K562 (cell line): Measurements from ENCODE around the gene TBL1X. TPM values are rescaled to one million over a fixed set of nuclear protein-coding genes. Genes with fewer than 3 reads are reported as not detected.

Source experiments
- ATAC-seq: fragments of 200-7000 bp; cut with Tn5 transposase; 3 replicates; pipeline ENCODE4 v1.9.1; 2020; ENCODE audit warnings: moderate library complexity
- BruUV-seq: library from RNA; stranded (reverse); fragments of 400-500 nt; replicated peaks from 2 replicates; lab custom pipeline; 2021; lab: Mats Ljungman, UMichigan
- CTCF ChIA-PET: fragments of 300-600 bp; formaldehyde crosslinking; extraction: SDS; loops from one replicate; lab custom pipeline; 2021; ENCODE audit warnings: low intra/inter-chr PET ratio; lab: Yijun Ruan, JAX
- POLR2A ChIA-PET: fragments of 300-600, 350-650 bp; sonication (Branson Sonifier 250); formaldehyde crosslinking; extraction: SDS; loops from one replicate; lab custom pipeline; 2021; ENCODE audit warnings: antibody characterized with exemption, inconsistent platforms; lab: Yijun Ruan, JAX
- DNase-seq, 4 experiments: peaks; one replicate each; pipeline versions ENCODE4 v3.0.0 to v3.0.0-alpha.2; 2011 to 2018; ENCODE audit warnings: low spot score in 3 of 4, mixed read lengths in 3 of 4; ENCODE audit errors: extremely low read depth in 1 of 4
- FAIRE-seq: peaks from 2 replicates; lab custom pipeline; 2011; peaks lifted over from hg19 to GRCh38; lab: Jason Lieb, UNC
- H2AFZ ChIP-seq: 2 replicates; pipeline ENCODE4 v1.6.0; 2011; ENCODE audit warnings: low read depth, low read length, control low read depth, inconsistent platforms
- H3K27ac ChIP-seq: fragments of 200-600 bp; 3 replicates; pipeline ENCODE4 v1.8.0; 2011; ENCODE audit warnings: low read depth, mild to moderate bottlenecking, control low read depth, inconsistent platforms, low read length, moderate library complexity, mixed read lengths; ENCODE audit errors: extremely low read depth
- H3K27me3 ChIP-seq, 2 experiments: fragments of 300-600 bp in 1 of 2; 2 replicates in 1 of 2; 3 replicates in 1 of 2; pipeline versions ENCODE4 v1.6.0 to v1.8.0; 2011; ENCODE audit warnings: inconsistent platforms in 2 of 2, low read length in 2 of 2, mild to moderate bottlenecking in 1 of 2, mixed read lengths in 1 of 2, moderate library complexity in 1 of 2; ENCODE audit not compliant: control insufficient read depth in 2 of 2, insufficient read depth in 2 of 2
- H3K36me3 ChIP-seq: fragments of 300-600 bp; 3 replicates; pipeline ENCODE4 v1.8.0; 2011; ENCODE audit warnings: mild to moderate bottlenecking, low read length, inconsistent platforms; ENCODE audit not compliant: control insufficient read depth, insufficient read depth
- H3K4me1 ChIP-seq, 2 experiments: fragments of 200-600 bp in 1 of 2; replicated peaks in 1 of 2; 2 replicates in 1 of 2; 3 replicates in 1 of 2; pipeline versions ENCODE4 v1.5.1 to v1.8.0; 2011; ENCODE audit warnings: inconsistent platforms in 2 of 2, low read length in 2 of 2, mild to moderate bottlenecking in 1 of 2, mixed read lengths in 1 of 2, moderate library complexity in 1 of 2; ENCODE audit not compliant: control insufficient read depth in 2 of 2, insufficient read depth in 2 of 2
- H3K4me2 ChIP-seq: 2 replicates; pipeline ENCODE4 v1.6.1; 2011; ENCODE audit warnings: low read length, control low read depth, inconsistent platforms, mixed read lengths; ENCODE audit not compliant: insufficient read depth
- H3K4me3 ChIP-seq: fragments of 200-600 bp; sonication (generic), shearing (Covaris generic); 2 replicates; pipeline ENCODE4 v1.5.1; 2016; ENCODE audit warnings: control low read depth, inconsistent platforms
- H3K79me2 ChIP-seq: fragments of 200-600 bp; 3 replicates; pipeline ENCODE4 v1.8.0; 2011; ENCODE audit warnings: low read length, inconsistent platforms; ENCODE audit not compliant: control insufficient read depth, insufficient read depth
- H3K9ac ChIP-seq, 2 experiments: 2 replicates each; pipeline versions ENCODE4 v1.6.0 to v1.6.1; 2011; ENCODE audit warnings: low read depth in 2 of 2, low read length in 2 of 2, control low read depth in 1 of 2, inconsistent platforms in 1 of 2, mild to moderate bottlenecking in 1 of 2, mixed read lengths in 1 of 2; ENCODE audit not compliant: insufficient read depth in 1 of 2
- H3K9me1 ChIP-seq: one replicate; pipeline ENCODE4 v1.6.0; 2011; ENCODE audit warnings: inconsistent platforms, mild to moderate bottlenecking, low read length, moderate library complexity; ENCODE audit not compliant: control insufficient read depth, insufficient read depth
- H3K9me3 ChIP-seq: replicated peaks from 2 replicates; pipeline ENCODE4 v1.5.1; 2011; ENCODE audit warnings: low read depth, low read length, inconsistent platforms; ENCODE audit not compliant: control insufficient read depth, insufficient read depth
- H4K20me1 ChIP-seq: replicated peaks from 2 replicates; pipeline ENCODE4 v1.6.1; 2011; ENCODE audit warnings: low read length, inconsistent platforms, mixed read lengths; ENCODE audit not compliant: control insufficient read depth, insufficient read depth
- ARID2 ChIP-seq: fragments of 450-650 bp; IDR thresholded peaks from 2 replicates; pipeline ENCODE4 v1.6.1; 2017; ENCODE audit warnings: antibody characterized with exemption, mild to moderate bottlenecking
- CEBPB ChIP-seq: fragments of 450-650 bp; IDR thresholded peaks from 2 replicates; pipeline ENCODE4 v1.6.1; 2016; ENCODE audit warnings: missing genetic modification characterization, missing compliant biosample characterization
- HNRNPL ChIP-seq: fragments of 200-400 bp; formaldehyde crosslinking; IDR thresholded peaks from 2 replicates; pipeline ENCODE4 v1.6.1; 2017; ENCODE audit warnings: low read depth, mild to moderate bottlenecking, low read length
- HOXB6 ChIP-seq: fragments of 250-450 bp; sonication (Bioruptor Pico); IDR thresholded peaks from 2 replicates; pipeline ENCODE4 v1.5.1; 2022; ENCODE audit warnings: mild to moderate bottlenecking, borderline replicate concordance
- MEIS2 ChIP-seq: fragments of 450-650 bp; IDR thresholded peaks from 2 replicates; pipeline ENCODE4 v1.6.1; 2014; ENCODE audit warnings: mild to moderate bottlenecking; ENCODE audit not compliant: partially characterized antibody
- NFYB ChIP-seq: IDR thresholded peaks from 2 replicates; pipeline ENCODE4 v1.6.1; 2011; ENCODE audit warnings: mild to moderate bottlenecking, moderate library complexity; ENCODE audit not compliant: insufficient read length; ENCODE audit errors: extremely low read depth
- NR2C2 ChIP-seq, 2 experiments: fragments of 200-800 bp in 1 of 2; sonication (Bioruptor generic) in 1 of 2; sonication (generic) in 1 of 2; formaldehyde crosslinking in 1 of 2; IDR thresholded peaks; 2 replicates each; pipeline versions ENCODE4 v1.6.1 to v1.8.0; 2016 to 2022; ENCODE audit warnings: mild to moderate bottlenecking in 1 of 2, missing compliant biosample characterization in 1 of 2, missing genetic modification characterization in 1 of 2, missing genetic modification reagents in 1 of 2
- PKNOX1 ChIP-seq: fragments of 450-650 bp; IDR thresholded peaks from 2 replicates; pipeline ENCODE4 v1.6.1; 2016
- TFE3 ChIP-seq: fragments of 450-650 bp; formaldehyde crosslinking; IDR thresholded peaks from 2 replicates; pipeline ENCODE4 v1.4.0; 2020; ENCODE audit warnings: mild to moderate bottlenecking, mixed read lengths
- ZNF3 ChIP-seq: fragments of 250-450 bp; sonication (Bioruptor Pico); IDR thresholded peaks from 2 replicates; pipeline ENCODE4 v1.5.0; 2021; ENCODE audit warnings: mild to moderate bottlenecking, moderate library complexity
- ZNF766 ChIP-seq: fragments of 200-800 bp; sonication (Bioruptor generic); conservative IDR thresholded peaks from 2 replicates; pipeline ENCODE4 v1.6.1; 2016; ENCODE audit warnings: missing genetic modification characterization, missing compliant biosample characterization
- WGBS: fragments of 100-300 bp; shearing (Covaris generic); methylation state at CpG from one replicate; pipeline ENCODE4 v1.1.6; 2016; ENCODE audit warnings: low coverage, mixed read lengths; ENCODE audit not compliant: insufficient coverage; ENCODE audit errors: missing lambda C conversion rate; 5-methylcytosine and 5-hydroxymethylcytosine counted together
- in situ Hi-C: fragments of 300-500 bp; cut with MboI; formaldehyde crosslinking; loops from 4 replicates; pipeline ENCODE4 v1.15.0; 2018; ENCODE audit warnings: inconsistent platforms, mixed read lengths
- intact Hi-C: fragments of 100-400 bp; cut with micrococcal nuclease; formaldehyde crosslinking; loops from 2 replicates; pipeline ENCODE4 v1.14.2; 2022
- polyA plus RNA-seq, 8 experiments: library from polyadenylated mRNA; depleted of rRNA in 4 of 8; stranded (reverse) in 5 of 8; unstranded in 3 of 8; fragments of >200 nt; fragmentation: Nextera tagmentation in 2 of 8; fragmentation: Illumina TruSeq in 1 of 8; extraction: Ambion mirVana in 2 of 8; extraction: Trizol in 1 of 8; gene quantifications; 2 replicates each; pipeline versions ENCODE4 v1.2.1 to v1.2.3, GENCODE V29; 2011 to 2014; ENCODE audit warnings: inconsistent platforms in 1 of 8, missing spikeins in 1 of 8
- total RNA-seq, 7 experiments: library from RNA; depleted of rRNA in 6 of 7; stranded (reverse); fragments of >200 nt in 6 of 7; fragmentation: Illumina TruSeq in 2 of 7; extraction: Trizol in 2 of 7; gene quantifications; 2 replicates each; pipeline versions ENCODE4 v1.2.1 to v1.2.3, GENCODE V29; 2011 to 2021; ENCODE audit warnings: low replicate concordance in 1 of 7
- TF ChIP-seq, protein P1 (sequence below): sonication (generic); formaldehyde crosslinking; IDR thresholded peaks from 2 replicates; pipeline ENCODE4 v1.8.0; 2023; ENCODE audit warnings: mild to moderate bottlenecking, missing genetic modification reagents
- TF ChIP-seq, protein P2 (sequence below): sonication (generic); IDR thresholded peaks from 2 replicates; pipeline ENCODE4 v1.6.1; 2016

The TBL1X gene
- total and polyA plus RNA-seq, 9 of the 15 experiments (the other 6 are each of a cell fraction or from before 2014, with no cell fraction given) = 6.0 to 49.6 (median 19.7) TPM

DNA sequence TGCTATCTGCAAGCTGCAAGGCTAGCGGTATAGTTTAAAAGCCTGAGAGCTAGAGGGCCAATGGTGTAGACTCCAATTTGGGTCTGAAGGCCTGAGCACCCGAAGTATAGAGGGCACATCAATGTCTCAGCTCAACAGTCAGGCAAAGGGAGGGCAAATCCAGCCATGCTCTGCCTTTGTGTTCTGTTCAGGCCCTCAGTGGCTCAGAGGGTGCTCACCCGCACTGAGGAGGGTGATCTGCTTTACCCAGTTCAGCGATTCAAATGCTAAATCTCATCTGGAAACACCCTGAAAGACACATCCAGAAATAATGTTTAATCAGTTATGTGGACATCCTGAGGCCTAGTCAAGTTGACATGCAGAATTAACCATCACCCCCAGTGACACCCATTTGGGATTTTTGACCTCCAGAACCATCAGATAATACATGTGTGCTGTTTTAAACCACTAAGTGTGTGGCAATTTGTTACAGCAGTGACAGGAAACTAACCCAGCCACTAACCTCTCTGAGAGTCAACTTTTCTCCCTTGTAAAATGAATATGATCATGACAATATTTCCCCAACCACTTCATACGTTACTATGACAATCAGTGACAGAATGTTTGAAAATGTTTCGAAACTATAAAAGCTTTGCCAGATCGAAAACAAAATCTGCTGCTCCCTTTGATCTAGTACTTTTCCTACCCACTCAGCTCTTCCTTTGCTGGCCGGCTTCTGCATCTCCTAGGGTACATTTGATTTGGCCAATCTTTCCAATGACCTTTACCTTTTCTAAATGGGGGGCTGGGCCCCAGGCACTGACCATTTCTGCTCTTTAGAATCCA lies 8.4 kb upstream of the TBL1X start:
- no peak; the same call in 2 of the 3 replicates for ATAC-seq
- Histone ChIP-seq H3K9me3 (no peaks in the 10 kb centered on the region), H3K4me3 (no peak overlapping the region), H3K27me3 (no peaks in the 10 kb centered on the region), H3K9ac (peak overlapping the region in 1 of 2 experiments; percentile 28; a peak in 1 of 4 replicates), H3K36me3 (no peaks in the 10 kb centered on the region), H3K79me2 (no peaks in the 10 kb centered on the region), H3K4me2 (no peak overlapping the region), H3K27ac (no peak overlapping the region), H3K9me1 (no peaks in the 10 kb centered on the region), H3K4me1 (peaks cover 6 to 21% of the 10 kb centered on the region in 2 experiments; a peak in 4 of 5 replicates), H4K20me1 (no peaks in the 10 kb centered on the region), H2AFZ (no peak overlapping the region)
- no peak for FAIRE-seq
- DNase-seq = no peak
- ChIA-PET CTCF (no interaction called here), POLR2A (no interaction called here)
- in situ Hi-C loops (no loop called here), intact Hi-C loops (no loop called here)
- WGBS = 50% methylated on average over 8 of the region's 8 CpGs
- no TSS peak for BruUV-seq
- TF ChIP-seq ZNF766 = peak; percentile 40; the same call in 1 of the 2 replicates
- peak; percentile 48 for TF ChIP-seq MEIS2
- TF ChIP-seq TFE3 (CRISPR knock-in tag) = no peak
- TF ChIP-seq ZNF3 = no peak
- TF ChIP-seq, protein P1, sequence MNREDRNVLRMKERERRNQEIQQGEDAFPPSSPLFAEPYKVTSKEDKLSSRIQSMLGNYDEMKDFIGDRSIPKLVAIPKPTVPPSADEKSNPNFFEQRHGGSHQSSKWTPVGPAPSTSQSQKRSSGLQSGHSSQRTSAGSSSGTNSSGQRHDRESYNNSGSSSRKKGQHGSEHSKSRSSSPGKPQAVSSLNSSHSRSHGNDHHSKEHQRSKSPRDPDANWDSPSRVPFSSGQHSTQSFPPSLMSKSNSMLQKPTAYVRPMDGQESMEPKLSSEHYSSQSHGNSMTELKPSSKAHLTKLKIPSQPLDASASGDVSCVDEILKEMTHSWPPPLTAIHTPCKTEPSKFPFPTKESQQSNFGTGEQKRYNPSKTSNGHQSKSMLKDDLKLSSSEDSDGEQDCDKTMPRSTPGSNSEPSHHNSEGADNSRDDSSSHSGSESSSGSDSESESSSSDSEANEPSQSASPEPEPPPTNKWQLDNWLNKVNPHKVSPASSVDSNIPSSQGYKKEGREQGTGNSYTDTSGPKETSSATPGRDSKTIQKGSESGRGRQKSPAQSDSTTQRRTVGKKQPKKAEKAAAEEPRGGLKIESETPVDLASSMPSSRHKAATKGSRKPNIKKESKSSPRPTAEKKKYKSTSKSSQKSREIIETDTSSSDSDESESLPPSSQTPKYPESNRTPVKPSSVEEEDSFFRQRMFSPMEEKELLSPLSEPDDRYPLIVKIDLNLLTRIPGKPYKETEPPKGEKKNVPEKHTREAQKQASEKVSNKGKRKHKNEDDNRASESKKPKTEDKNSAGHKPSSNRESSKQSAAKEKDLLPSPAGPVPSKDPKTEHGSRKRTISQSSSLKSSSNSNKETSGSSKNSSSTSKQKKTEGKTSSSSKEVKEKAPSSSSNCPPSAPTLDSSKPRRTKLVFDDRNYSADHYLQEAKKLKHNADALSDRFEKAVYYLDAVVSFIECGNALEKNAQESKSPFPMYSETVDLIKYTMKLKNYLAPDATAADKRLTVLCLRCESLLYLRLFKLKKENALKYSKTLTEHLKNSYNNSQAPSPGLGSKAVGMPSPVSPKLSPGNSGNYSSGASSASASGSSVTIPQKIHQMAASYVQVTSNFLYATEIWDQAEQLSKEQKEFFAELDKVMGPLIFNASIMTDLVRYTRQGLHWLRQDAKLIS = no peak
- TF ChIP-seq NFYB = no peak
- peak; percentile 42 for TF ChIP-seq PKNOX1
- TF ChIP-seq NR2C2 (CRISPR knock-in tag; IDR thresholded peaks at IDR 0.05) = no peak
- peak; percentile 33; the same call in 1 of the 2 replicates for TF ChIP-seq NR2C2 (tag; IDR thresholded peaks at IDR 0.05)
- TF ChIP-seq HOXB6 = no peak
- TF ChIP-seq HNRNPL = no peak
- TF ChIP-seq, protein P2, sequence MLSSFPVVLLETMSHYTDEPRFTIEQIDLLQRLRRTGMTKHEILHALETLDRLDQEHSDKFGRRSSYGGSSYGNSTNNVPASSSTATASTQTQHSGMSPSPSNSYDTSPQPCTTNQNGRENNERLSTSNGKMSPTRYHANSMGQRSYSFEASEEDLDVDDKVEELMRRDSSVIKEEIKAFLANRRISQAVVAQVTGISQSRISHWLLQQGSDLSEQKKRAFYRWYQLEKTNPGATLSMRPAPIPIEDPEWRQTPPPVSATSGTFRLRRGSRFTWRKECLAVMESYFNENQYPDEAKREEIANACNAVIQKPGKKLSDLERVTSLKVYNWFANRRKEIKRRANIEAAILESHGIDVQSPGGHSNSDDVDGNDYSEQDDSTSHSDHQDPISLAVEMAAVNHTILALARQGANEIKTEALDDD = peak; percentile 72
- TF ChIP-seq CEBPB (tag) = 0 out of 2 replicates have a peak, but pooled peaks have one; percentile 15
- no peak for TF ChIP-seq ARID2
